Measurements from ENCODE around the gene POU5F2. TPM values are rescaled to one million over a fixed set of nuclear protein-coding genes. Genes with fewer than 3 reads are reported as not detected.

The POU5F2 gene
- total RNA-seq, 1 donor from 2014 or later, result 0.96 TPM

GRCh38 chr5:93708442-93708841 is 33.0 kb downstream of the POU5F2 start:
- TF ChIP-seq, protein P1, sequence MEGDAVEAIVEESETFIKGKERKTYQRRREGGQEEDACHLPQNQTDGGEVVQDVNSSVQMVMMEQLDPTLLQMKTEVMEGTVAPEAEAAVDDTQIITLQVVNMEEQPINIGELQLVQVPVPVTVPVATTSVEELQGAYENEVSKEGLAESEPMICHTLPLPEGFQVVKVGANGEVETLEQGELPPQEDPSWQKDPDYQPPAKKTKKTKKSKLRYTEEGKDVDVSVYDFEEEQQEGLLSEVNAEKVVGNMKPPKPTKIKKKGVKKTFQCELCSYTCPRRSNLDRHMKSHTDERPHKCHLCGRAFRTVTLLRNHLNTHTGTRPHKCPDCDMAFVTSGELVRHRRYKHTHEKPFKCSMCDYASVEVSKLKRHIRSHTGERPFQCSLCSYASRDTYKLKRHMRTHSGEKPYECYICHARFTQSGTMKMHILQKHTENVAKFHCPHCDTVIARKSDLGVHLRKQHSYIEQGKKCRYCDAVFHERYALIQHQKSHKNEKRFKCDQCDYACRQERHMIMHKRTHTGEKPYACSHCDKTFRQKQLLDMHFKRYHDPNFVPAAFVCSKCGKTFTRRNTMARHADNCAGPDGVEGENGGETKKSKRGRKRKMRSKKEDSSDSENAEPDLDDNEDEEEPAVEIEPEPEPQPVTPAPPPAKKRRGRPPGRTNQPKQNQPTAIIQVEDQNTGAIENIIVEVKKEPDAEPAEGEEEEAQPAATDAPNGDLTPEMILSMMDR (IDR thresholded peaks at IDR 0.05; ENCODE audit: unreplicated experiment), result no peak
- Mint-ChIP-seq H3K4me1 (ENCODE audit: low read depth) (no peaks in the 10 kb centered on the region), H3K36me3 (ENCODE audit: insufficient read depth) (peaks cover 3% of the 10 kb centered on the region), H3K27ac (no peak overlapping the region), H3K27me3 (no peaks in the 10 kb centered on the region), H3K9me3 (ENCODE audit: low read depth) (peaks cover 6% of the 10 kb centered on the region), H3K4me3 (ENCODE audit: low read depth) (no peak overlapping the region)
- no peak for DNase-seq (ENCODE audit: low spot score, unreplicated experiment)

DNA sequence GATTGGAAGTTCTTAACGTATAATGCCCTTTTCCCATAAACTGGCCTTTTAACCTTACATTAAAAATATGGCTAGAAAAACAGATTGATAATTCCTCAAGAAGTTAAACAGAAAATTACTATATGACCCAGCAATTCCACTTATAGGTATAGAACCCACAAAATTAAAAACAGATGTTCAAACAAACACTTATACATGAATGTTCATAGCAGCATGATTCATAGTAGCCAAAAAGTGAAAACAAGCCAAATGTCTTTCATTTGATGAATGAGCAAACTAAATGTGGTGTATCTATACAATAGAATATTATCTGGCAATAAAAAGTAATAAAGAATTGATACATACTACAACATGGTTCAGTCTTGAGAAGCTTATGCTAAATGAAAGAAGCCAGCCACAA is 35.5 kb downstream of the POU5F2 start:
- Mint-ChIP-seq H3K9me3 (ENCODE audit: low read depth) (no peaks in the 10 kb centered on the region), H3K36me3 (ENCODE audit: insufficient read depth) (no peaks in the 10 kb centered on the region), H3K4me1 (ENCODE audit: low read depth) (no peaks in the 10 kb centered on the region), H3K4me3 (ENCODE audit: low read depth) (no peak overlapping the region), H3K27me3 (no peaks in the 10 kb centered on the region), H3K27ac (no peak overlapping the region)
- TF ChIP-seq, protein P1 (IDR thresholded peaks at IDR 0.05; ENCODE audit: unreplicated experiment), result no peak
- DNase-seq (ENCODE audit: low spot score, unreplicated experiment), result no peak

DNA sequence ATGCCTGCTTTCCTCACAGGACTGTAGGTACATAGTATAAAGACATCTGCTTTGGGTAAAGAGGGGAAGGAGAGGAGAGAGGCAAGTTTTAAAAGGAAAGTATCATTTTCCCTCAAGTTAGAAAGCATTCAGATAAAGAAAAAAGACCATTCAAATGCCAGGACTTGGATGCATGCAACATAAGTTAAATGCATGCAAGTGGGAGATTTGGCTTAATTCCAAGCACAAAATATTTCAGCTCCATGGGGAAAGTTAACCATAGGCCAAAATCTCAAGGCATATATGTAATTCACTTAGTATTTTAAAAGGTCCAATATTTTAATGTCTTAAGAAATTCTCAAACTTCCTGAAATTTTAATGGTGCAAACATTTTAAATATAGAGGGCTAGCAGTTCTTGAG is 36.4 kb downstream of the POU5F2 start:
- Mint-ChIP-seq H3K4me3 (ENCODE audit: low read depth) (no peak overlapping the region), H3K9me3 (ENCODE audit: low read depth) (no peaks in the 10 kb centered on the region), H3K4me1 (ENCODE audit: low read depth) (no peaks in the 10 kb centered on the region), H3K27ac (no peak overlapping the region), H3K36me3 (ENCODE audit: insufficient read depth) (no peaks in the 10 kb centered on the region), H3K27me3 (no peaks in the 10 kb centered on the region)
- no peak for DNase-seq (ENCODE audit: low spot score, unreplicated experiment)
- TF ChIP-seq, protein P1 (IDR thresholded peaks at IDR 0.05; ENCODE audit: unreplicated experiment), result no peak

- Mint-ChIP-seq H3K36me3 (ENCODE audit: insufficient read depth) (peaks cover 15% of the 10 kb centered on the region), H3K4me1 (ENCODE audit: low read depth) (peaks cover 2% of the 10 kb centered on the region), H3K27ac (no peak overlapping the region), H3K9me3 (ENCODE audit: low read depth) (peaks cover 33% of the 10 kb centered on the region), H3K4me3 (ENCODE audit: low read depth) (no peak overlapping the region), H3K27me3 (no peaks in the 10 kb centered on the region)
- DNase-seq (ENCODE audit: low spot score, unreplicated experiment), result no peak
- TF ChIP-seq, protein P1 (IDR thresholded peaks at IDR 0.05; ENCODE audit: unreplicated experiment), result no peak
These were observed 49.4 kb downstream of the POU5F2 start for GRCh38 chr5:93691997-93692396.

Other genes starting within 250 kb of the POU5F2 start
- 6.3 and 10.6 TPM in 2 replicates for gene NR2F1-AS1, start 160.4 kb downstream of the POU5F2 start, total RNA-seq
- 34.8 and 35.4 TPM in 2 replicates for gene NR2F1, start 158.4 kb downstream of the POU5F2 start, total RNA-seq

Data from progenitor cell of endocrine pancreas (in vitro differentiated cells).